Measurements from ENCODE around the gene SLC38A10. TPM values are rescaled to one million over a fixed set of nuclear protein-coding genes. Genes with fewer than 3 reads are reported as not detected.

Gene SLC38A10
- polyA plus RNA-seq, 1 of the 3 experiments (the other 2 are of a cell fraction) = 82.2 TPM

DNA sequence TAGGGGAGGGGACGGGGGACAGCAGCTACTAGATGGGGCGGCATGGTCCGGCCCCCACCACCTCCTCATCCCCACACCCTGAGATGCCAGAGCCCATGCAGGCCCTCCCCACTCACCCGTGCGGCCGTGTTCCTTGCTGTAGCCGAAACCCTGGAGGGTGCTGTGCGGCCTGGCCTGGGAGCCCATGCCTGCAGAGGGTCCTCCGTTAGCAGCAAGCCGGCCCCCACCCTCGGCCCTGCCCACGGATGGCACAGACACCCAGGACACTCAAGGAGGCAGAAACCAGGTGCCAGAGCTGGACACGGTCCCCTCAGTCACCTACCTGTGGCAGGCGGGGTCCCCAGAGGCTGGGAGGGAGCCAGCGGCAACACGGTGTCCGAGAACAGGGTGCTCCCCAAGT is 61.8 kb downstream of the SLC38A10 start:
- no peak overlapping the region for H3K4me3 ChIP-seq (ENCODE audit: low read depth in 2 of 2, low read length in 1 of 2)
- DNase-seq = no peak
- peaks cover 23% of the 10 kb centered on the region for H3K79me2 ChIP-seq (ENCODE audit: insufficient read depth)
- WGBS (ENCODE audit: low lambda C conversion rate) = 97% methylated on average over 10 of the region's 17 CpGs
- H3K4me1 ChIP-seq (ENCODE audit: control insufficient read depth in 1 of 2, insufficient read depth in 2 of 2, low read depth in 1 of 2, low read length in 1 of 2) = peaks cover 0 to 13% of the 10 kb centered on the region in 2 experiments; a peak in 2 of 4 replicates
- no peaks in the 10 kb centered on the region for H3K27me3 ChIP-seq (ENCODE audit: insufficient read depth)
- ChIA-PET CTCF (interaction anchor here (1.5 to 12.8 kb wide), 2 partner anchors 59 to 90 kb away, joined by 3 to 133 read pairs; no protein-coding TSS in a partner anchor), POLR2A (interaction anchor here (1.3 kb wide), 1 partner anchor 10 kb away, joined by 4 read pairs; the partner anchor contains the start of gene CEP131)
- no peak overlapping the region for H3K4me2 ChIP-seq
- H2AFZ ChIP-seq (ENCODE audit: low read depth) = no peak overlapping the region
- H3K9me3 ChIP-seq = no peaks in the 10 kb centered on the region
- peaks cover 0 to 45% of the 10 kb centered on the region in 2 experiments for H3K36me3 ChIP-seq (replicated peaks in 1 of 2; ENCODE audit: control insufficient read depth in 1 of 2, insufficient read depth in 2 of 2, low read length in 1 of 2)
- no peak overlapping the region for H3K27ac ChIP-seq (ENCODE audit: low read depth in 2 of 2, low read length in 1 of 2)
- no peak overlapping the region for H3K9ac ChIP-seq
- no peak for TF ChIP-seq MXI1 (IDR thresholded peaks at IDR 0.05; ENCODE audit: low read depth, low read length)
- TF ChIP-seq, protein P1, sequence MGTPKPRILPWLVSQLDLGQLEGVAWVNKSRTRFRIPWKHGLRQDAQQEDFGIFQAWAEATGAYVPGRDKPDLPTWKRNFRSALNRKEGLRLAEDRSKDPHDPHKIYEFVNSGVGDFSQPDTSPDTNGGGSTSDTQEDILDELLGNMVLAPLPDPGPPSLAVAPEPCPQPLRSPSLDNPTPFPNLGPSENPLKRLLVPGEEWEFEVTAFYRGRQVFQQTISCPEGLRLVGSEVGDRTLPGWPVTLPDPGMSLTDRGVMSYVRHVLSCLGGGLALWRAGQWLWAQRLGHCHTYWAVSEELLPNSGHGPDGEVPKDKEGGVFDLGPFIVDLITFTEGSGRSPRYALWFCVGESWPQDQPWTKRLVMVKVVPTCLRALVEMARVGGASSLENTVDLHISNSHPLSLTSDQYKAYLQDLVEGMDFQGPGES (IDR thresholded peaks at IDR 0.05; ENCODE audit: low read depth, low read length) = no peak
- TF ChIP-seq, protein P2, sequence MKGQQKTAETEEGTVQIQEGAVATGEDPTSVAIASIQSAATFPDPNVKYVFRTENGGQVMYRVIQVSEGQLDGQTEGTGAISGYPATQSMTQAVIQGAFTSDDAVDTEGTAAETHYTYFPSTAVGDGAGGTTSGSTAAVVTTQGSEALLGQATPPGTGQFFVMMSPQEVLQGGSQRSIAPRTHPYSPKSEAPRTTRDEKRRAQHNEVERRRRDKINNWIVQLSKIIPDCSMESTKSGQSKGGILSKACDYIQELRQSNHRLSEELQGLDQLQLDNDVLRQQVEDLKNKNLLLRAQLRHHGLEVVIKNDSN (IDR thresholded peaks at IDR 0.05; ENCODE audit: borderline replicate concordance, low read depth) = no peak
- TF ChIP-seq, protein P3, sequence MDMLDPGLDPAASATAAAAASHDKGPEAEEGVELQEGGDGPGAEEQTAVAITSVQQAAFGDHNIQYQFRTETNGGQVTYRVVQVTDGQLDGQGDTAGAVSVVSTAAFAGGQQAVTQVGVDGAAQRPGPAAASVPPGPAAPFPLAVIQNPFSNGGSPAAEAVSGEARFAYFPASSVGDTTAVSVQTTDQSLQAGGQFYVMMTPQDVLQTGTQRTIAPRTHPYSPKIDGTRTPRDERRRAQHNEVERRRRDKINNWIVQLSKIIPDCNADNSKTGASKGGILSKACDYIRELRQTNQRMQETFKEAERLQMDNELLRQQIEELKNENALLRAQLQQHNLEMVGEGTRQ (IDR thresholded peaks at IDR 0.05; ENCODE audit: borderline replicate concordance, low read depth, low read length) = no peak
- no peaks in the 10 kb centered on the region for H3K9me2 ChIP-seq
- no peaks in the 10 kb centered on the region for H3F3A ChIP-seq (replicated peaks; ENCODE audit: insufficient read depth)
- H4K20me1 ChIP-seq (ENCODE audit: insufficient read depth) = no peaks in the 10 kb centered on the region

DNA sequence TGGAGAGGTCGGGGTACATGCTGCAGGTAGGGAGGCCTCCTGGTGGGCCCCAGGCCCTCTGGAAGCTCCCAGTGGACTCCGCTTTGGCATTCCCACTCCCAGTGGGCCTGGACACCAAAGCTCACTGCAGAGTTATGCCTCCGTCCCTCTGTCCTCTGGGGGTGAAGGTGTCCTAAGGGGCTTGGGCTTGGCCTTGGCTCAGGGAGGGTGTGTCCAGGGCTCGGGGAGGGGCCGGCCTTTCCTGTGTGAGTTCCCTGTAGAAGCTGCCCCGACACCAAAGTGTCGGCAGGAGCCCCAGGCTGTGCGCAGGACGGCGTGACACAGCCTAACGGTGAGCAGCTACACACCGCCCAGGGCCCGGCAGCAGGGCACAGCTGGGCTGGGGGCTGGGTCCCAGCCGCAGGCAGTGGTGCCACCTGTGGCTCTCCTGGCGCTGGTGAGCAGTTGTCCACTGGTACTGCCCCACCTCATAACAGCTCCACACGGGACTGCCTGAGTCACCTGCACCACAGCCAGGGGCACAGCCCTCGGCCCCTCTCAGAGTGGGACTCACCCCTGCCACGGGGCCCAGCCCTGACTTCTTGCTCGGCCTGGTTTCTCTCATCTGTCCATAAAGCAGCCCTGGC is 62.4 kb downstream of the SLC38A10 start:
- Histone ChIP-seq H3K9me2 (no peaks in the 10 kb centered on the region), H3K4me3 (ENCODE audit: low read depth in 2 of 2, low read length in 1 of 2) (no peak overlapping the region), H3K4me2 (no peak overlapping the region), H3K4me1 (ENCODE audit: control insufficient read depth in 1 of 2, insufficient read depth in 2 of 2, low read depth in 1 of 2, low read length in 1 of 2) (peaks cover 0 to 7% of the 10 kb centered on the region in 2 experiments; a peak in 2 of 4 replicates), H3K9me3 (no peaks in the 10 kb centered on the region), H3K79me2 (ENCODE audit: insufficient read depth) (peaks cover 17% of the 10 kb centered on the region; the same call in 1 of the 2 replicates), H3F3A (replicated peaks; ENCODE audit: insufficient read depth) (no peaks in the 10 kb centered on the region), H3K27me3 (ENCODE audit: insufficient read depth) (no peaks in the 10 kb centered on the region), H3K27ac (ENCODE audit: low read depth in 2 of 2, low read length in 1 of 2) (no peak overlapping the region), H4K20me1 (ENCODE audit: insufficient read depth) (no peaks in the 10 kb centered on the region), H3K9ac (no peak overlapping the region), H3K36me3 (replicated peaks in 1 of 2; ENCODE audit: control insufficient read depth in 1 of 2, insufficient read depth in 2 of 2, low read length in 1 of 2) (peaks cover 0 to 46% of the 10 kb centered on the region in 2 experiments), H2AFZ (ENCODE audit: low read depth) (no peak overlapping the region)
- WGBS (ENCODE audit: low lambda C conversion rate) = 94% methylated on average over 16 of the region's 19 CpGs
- ChIA-PET CTCF (interaction anchor here (1.1 to 12.8 kb wide), 5 partner anchors 10 to 90 kb away, joined by 3 to 133 read pairs (median 3); no protein-coding TSS in a partner anchor), POLR2A (no interaction called here)
- DNase-seq = no peak
- no peak for TF ChIP-seq NRF1 (IDR thresholded peaks at IDR 0.05; ENCODE audit: low read depth, low read length)
- no peak for TF ChIP-seq EP300 (IDR thresholded peaks at IDR 0.05; ENCODE audit: borderline replicate concordance in 1 of 2, low read depth in 1 of 2, low read length in 1 of 2)
- no peak for TF ChIP-seq RFX5 (IDR thresholded peaks at IDR 0.05; ENCODE audit: low read length)
- TF ChIP-seq NFIC (IDR thresholded peaks at IDR 0.05; ENCODE audit: borderline replicate concordance) = no peak
- TF ChIP-seq, protein P4, sequence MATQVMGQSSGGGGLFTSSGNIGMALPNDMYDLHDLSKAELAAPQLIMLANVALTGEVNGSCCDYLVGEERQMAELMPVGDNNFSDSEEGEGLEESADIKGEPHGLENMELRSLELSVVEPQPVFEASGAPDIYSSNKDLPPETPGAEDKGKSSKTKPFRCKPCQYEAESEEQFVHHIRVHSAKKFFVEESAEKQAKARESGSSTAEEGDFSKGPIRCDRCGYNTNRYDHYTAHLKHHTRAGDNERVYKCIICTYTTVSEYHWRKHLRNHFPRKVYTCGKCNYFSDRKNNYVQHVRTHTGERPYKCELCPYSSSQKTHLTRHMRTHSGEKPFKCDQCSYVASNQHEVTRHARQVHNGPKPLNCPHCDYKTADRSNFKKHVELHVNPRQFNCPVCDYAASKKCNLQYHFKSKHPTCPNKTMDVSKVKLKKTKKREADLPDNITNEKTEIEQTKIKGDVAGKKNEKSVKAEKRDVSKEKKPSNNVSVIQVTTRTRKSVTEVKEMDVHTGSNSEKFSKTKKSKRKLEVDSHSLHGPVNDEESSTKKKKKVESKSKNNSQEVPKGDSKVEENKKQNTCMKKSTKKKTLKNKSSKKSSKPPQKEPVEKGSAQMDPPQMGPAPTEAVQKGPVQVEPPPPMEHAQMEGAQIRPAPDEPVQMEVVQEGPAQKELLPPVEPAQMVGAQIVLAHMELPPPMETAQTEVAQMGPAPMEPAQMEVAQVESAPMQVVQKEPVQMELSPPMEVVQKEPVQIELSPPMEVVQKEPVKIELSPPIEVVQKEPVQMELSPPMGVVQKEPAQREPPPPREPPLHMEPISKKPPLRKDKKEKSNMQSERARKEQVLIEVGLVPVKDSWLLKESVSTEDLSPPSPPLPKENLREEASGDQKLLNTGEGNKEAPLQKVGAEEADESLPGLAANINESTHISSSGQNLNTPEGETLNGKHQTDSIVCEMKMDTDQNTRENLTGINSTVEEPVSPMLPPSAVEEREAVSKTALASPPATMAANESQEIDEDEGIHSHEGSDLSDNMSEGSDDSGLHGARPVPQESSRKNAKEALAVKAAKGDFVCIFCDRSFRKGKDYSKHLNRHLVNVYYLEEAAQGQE (IDR thresholded peaks at IDR 0.05; ENCODE audit: low read depth, low read length) = no peak
- no peak for TF ChIP-seq YY1 (IDR thresholded peaks at IDR 0.05; ENCODE audit: low read depth)
- TF ChIP-seq CHD2 (IDR thresholded peaks at IDR 0.05; ENCODE audit: low read length, partially characterized antibody) = no peak
- TF ChIP-seq JUND (IDR thresholded peaks at IDR 0.05) = no peak
- TF ChIP-seq RAD21 (IDR thresholded peaks at IDR 0.05; ENCODE audit: low read length) = no peak
- no peak for TF ChIP-seq RCOR1 (IDR thresholded peaks at IDR 0.05; ENCODE audit: low read length)
- TF ChIP-seq, protein P3 (IDR thresholded peaks at IDR 0.05; ENCODE audit: borderline replicate concordance, low read depth, low read length) = no peak
- TF ChIP-seq TAF1 (IDR thresholded peaks at IDR 0.05; ENCODE audit: borderline replicate concordance, low read depth, low read length) = no peak
- TF ChIP-seq, protein P5, sequence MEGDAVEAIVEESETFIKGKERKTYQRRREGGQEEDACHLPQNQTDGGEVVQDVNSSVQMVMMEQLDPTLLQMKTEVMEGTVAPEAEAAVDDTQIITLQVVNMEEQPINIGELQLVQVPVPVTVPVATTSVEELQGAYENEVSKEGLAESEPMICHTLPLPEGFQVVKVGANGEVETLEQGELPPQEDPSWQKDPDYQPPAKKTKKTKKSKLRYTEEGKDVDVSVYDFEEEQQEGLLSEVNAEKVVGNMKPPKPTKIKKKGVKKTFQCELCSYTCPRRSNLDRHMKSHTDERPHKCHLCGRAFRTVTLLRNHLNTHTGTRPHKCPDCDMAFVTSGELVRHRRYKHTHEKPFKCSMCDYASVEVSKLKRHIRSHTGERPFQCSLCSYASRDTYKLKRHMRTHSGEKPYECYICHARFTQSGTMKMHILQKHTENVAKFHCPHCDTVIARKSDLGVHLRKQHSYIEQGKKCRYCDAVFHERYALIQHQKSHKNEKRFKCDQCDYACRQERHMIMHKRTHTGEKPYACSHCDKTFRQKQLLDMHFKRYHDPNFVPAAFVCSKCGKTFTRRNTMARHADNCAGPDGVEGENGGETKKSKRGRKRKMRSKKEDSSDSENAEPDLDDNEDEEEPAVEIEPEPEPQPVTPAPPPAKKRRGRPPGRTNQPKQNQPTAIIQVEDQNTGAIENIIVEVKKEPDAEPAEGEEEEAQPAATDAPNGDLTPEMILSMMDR (IDR thresholded peaks at IDR 0.05) = no peak

Data from SK-N-SH (cell line).